Endodermal cell (in vitro differentiated cells): ENCODE data around the gene ATP4B. TPM values are rescaled to one million over a fixed set of nuclear protein-coding genes. Genes with fewer than 3 reads are reported as not detected.

Experiments used
- DNase-seq: peaks from one replicate; pipeline ENCODE4 v3.0.0-alpha.2; 2017
- H3K27ac ChIP-seq: 2 replicates; pipeline ENCODE4 v1.5.1; 2013; ENCODE audit warnings: mild to moderate bottlenecking, low read depth, low read length, moderate library complexity
- H3K27me3 ChIP-seq: 2 replicates; pipeline ENCODE4 v1.6.1; 2013; ENCODE audit warnings: mild to moderate bottlenecking, low read length, moderate library complexity; ENCODE audit not compliant: insufficient read depth, control insufficient read depth, poor library complexity, severe bottlenecking
- H3K36me3 ChIP-seq: 2 replicates; pipeline ENCODE4 v1.7.0; 2013; ENCODE audit warnings: mild to moderate bottlenecking, low read length, moderate library complexity; ENCODE audit not compliant: control insufficient read depth, insufficient read depth
- H3K4me1 ChIP-seq: one replicate; pipeline ENCODE4 v1.7.0; 2013; ENCODE audit warnings: low read length; ENCODE audit not compliant: control insufficient read depth, insufficient read depth
- H3K4me3 ChIP-seq: 2 replicates; pipeline ENCODE4 v1.5.1; 2013; ENCODE audit warnings: mild to moderate bottlenecking, low read length, moderate library complexity
- H3K9ac ChIP-seq: 2 replicates; pipeline ENCODE4 v1.6.1; 2013; ENCODE audit warnings: mild to moderate bottlenecking, low read length, moderate library complexity; ENCODE audit not compliant: poor library complexity, severe bottlenecking; ENCODE audit errors: extremely low read depth
- H3K9me3 ChIP-seq: 2 replicates; pipeline ENCODE4 v1.6.1; 2013; ENCODE audit warnings: mild to moderate bottlenecking, low read length, moderate library complexity; ENCODE audit not compliant: control insufficient read depth
- H3K27ac Mint-ChIP-seq: 2 replicates; pipeline ENCODE4 v1.8.0; 2020; ENCODE audit warnings: mixed read lengths
- H3K27me3 Mint-ChIP-seq: 2 replicates; pipeline ENCODE4 v1.8.0; 2021; ENCODE audit warnings: mild to moderate bottlenecking, mixed read lengths; ENCODE audit not compliant: insufficient read depth
- H3K36me3 Mint-ChIP-seq: 2 replicates; pipeline ENCODE4 v1.8.0; 2020; ENCODE audit warnings: low read depth, mixed read lengths
- H3K4me1 Mint-ChIP-seq: 2 replicates; pipeline ENCODE4 v1.8.0; 2020; ENCODE audit warnings: mixed read lengths
- H3K4me3 Mint-ChIP-seq: 2 replicates; pipeline ENCODE4 v1.8.0; 2020; ENCODE audit warnings: mild to moderate bottlenecking, moderate library complexity, mixed read lengths
- H3K9me3 Mint-ChIP-seq: 2 replicates; pipeline ENCODE4 v1.8.0; 2020; ENCODE audit warnings: mild to moderate bottlenecking, mixed read lengths
- WGBS, 2 experiments: methylation state at CpG; one replicate each; pipeline versions ENCODE4 v1.1.5 to v1.1.7; 2013; ENCODE audit warnings: missing lambda C conversion rate in 2 of 2, mixed read lengths in 1 of 2; ENCODE audit not compliant: insufficient coverage in 1 of 2, insufficient read length in 1 of 2; 5-methylcytosine and 5-hydroxymethylcytosine counted together
- total RNA-seq, 2 donors: library from RNA; stranded (reverse); fragmentation: NEBNext Ultra II Directional in 1 of 2; extraction: Animal tissue kit (Norgen Biotek cat#: 25700) in 1 of 2; gene quantifications; 2 replicates in 1 of 2; 3 replicates in 1 of 2; pipeline ENCODE4 v1.2.1, GENCODE V29; 2021
- TF ChIP-seq, protein P1 (sequence below): fragments of 200-600 bp; sonication (generic); conservative IDR thresholded peaks from 2 replicates; pipeline ENCODE4 v1.5.0; 2021; ENCODE audit warnings: antibody characterized with exemption, mild to moderate bottlenecking

The ATP4B gene
- total RNA-seq, 2 donors from 2014 or later, result not detected

DNA sequence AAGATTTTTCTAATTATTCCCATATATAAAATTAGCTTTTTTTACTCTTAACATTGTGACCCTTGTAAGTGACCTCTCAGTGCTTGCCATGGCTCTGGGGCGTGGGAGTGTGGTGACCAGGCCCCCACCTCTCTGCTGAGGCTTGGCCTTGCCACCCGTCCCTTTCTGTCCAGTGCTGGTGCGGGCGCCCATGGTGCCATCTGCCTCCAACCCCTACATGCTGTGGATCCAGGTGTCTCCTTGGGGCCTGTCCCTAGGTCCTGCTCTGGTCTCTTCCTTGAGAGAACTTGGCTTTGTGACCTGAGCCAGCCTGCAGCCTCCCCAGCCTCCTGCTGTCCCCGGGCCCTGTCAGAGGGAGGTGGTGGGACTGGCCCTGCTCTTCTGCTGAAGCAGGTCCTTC lies 46.0 kb downstream of the ATP4B start:
- H3K9me3 Mint-ChIP-seq, result no peaks in the 10 kb centered on the region
- H3K36me3 Mint-ChIP-seq, result peaks cover 49% of the 10 kb centered on the region
- Histone ChIP-seq H3K4me3 (no peak overlapping the region), H3K27me3 (no peaks in the 10 kb centered on the region), H3K9ac (no peak overlapping the region), H3K9me3 (no peaks in the 10 kb centered on the region), H3K36me3 (peaks cover 56% of the 10 kb centered on the region), H3K27ac (no peak overlapping the region), H3K4me1 (peaks cover 10% of the 10 kb centered on the region)
- peak overlapping the region; percentile 60 for H3K27ac Mint-ChIP-seq
- TF ChIP-seq, protein P1, sequence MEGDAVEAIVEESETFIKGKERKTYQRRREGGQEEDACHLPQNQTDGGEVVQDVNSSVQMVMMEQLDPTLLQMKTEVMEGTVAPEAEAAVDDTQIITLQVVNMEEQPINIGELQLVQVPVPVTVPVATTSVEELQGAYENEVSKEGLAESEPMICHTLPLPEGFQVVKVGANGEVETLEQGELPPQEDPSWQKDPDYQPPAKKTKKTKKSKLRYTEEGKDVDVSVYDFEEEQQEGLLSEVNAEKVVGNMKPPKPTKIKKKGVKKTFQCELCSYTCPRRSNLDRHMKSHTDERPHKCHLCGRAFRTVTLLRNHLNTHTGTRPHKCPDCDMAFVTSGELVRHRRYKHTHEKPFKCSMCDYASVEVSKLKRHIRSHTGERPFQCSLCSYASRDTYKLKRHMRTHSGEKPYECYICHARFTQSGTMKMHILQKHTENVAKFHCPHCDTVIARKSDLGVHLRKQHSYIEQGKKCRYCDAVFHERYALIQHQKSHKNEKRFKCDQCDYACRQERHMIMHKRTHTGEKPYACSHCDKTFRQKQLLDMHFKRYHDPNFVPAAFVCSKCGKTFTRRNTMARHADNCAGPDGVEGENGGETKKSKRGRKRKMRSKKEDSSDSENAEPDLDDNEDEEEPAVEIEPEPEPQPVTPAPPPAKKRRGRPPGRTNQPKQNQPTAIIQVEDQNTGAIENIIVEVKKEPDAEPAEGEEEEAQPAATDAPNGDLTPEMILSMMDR, result no peak
- no peaks in the 10 kb centered on the region for H3K27me3 Mint-ChIP-seq
- peaks cover 9% of the 10 kb centered on the region for H3K4me1 Mint-ChIP-seq
- H3K4me3 Mint-ChIP-seq, result no peak overlapping the region
- no peak for DNase-seq
- WGBS, 2 experiments, result 92 to 98% methylated on average over 5 of the region's 5 CpGs

GRCh38 chr13:113610266-113610665 lies 47.7 kb downstream of the ATP4B start:
- Histone ChIP-seq H3K9me3 (no peaks in the 10 kb centered on the region), H3K4me3 (no peak overlapping the region), H3K36me3 (peaks cover 64% of the 10 kb centered on the region), H3K27ac (no peak overlapping the region), H3K9ac (no peak overlapping the region), H3K27me3 (no peaks in the 10 kb centered on the region), H3K4me1 (no peaks in the 10 kb centered on the region)
- Mint-ChIP-seq H3K4me3 (no peak overlapping the region), H3K27me3 (no peaks in the 10 kb centered on the region), H3K4me1 (no peaks in the 10 kb centered on the region), H3K27ac (peak overlapping the region; percentile 16), H3K36me3 (peaks cover 55% of the 10 kb centered on the region), H3K9me3 (no peaks in the 10 kb centered on the region)
- TF ChIP-seq, protein P1, result no peak
- DNase-seq, result no peak
- WGBS, 2 experiments, result 93 to 97% methylated on average over 13 to 19 of the region's 19 CpGs

- 93 to 100% methylated on average over 7 to 13 of the region's 13 CpGs for WGBS, 2 experiments
- TF ChIP-seq, protein P1, result no peak
Measured at GRCh38 chr13:113609616-113610015, 48.4 kb downstream of the ATP4B start.

More at GRCh38 chr13:113609616-113610015, 48.4 kb downstream of the ATP4B start:
- Mint-ChIP-seq H3K9me3 (no peaks in the 10 kb centered on the region), H3K36me3 (peaks cover 55% of the 10 kb centered on the region), H3K4me1 (no peaks in the 10 kb centered on the region), H3K27ac (no peak overlapping the region), H3K4me3 (no peak overlapping the region), H3K27me3 (no peaks in the 10 kb centered on the region)
- H3K27me3 ChIP-seq, result no peaks in the 10 kb centered on the region
- peaks cover 59% of the 10 kb centered on the region for H3K36me3 ChIP-seq
- no peak overlapping the region for H3K4me3 ChIP-seq
- H3K9ac ChIP-seq, result no peak overlapping the region
- no peaks in the 10 kb centered on the region for H3K4me1 ChIP-seq
- H3K9me3 ChIP-seq, result no peaks in the 10 kb centered on the region
- no peak for DNase-seq
- H3K27ac ChIP-seq, result no peak overlapping the region
